Fibroblast of mammary gland (primary cell): Measurements from ENCODE around the gene BMX.

Experiments used
- DNase-seq: peaks from one replicate; pipeline ENCODE4 v3.0.0-alpha.2; 2010; ENCODE audit warnings: low read depth
- H3K4me3 ChIP-seq: 2 replicates; pipeline ENCODE4 v1.5.1; 2011; ENCODE audit warnings: low read depth, mild to moderate bottlenecking, low read length, moderate library complexity; ENCODE audit not compliant: control insufficient read depth
- TF ChIP-seq, protein P1 (sequence below): conservative IDR thresholded peaks from 2 replicates; pipeline ENCODE4 v1.5.1; 2011; ENCODE audit warnings: low read depth, low read length, inconsistent platforms; ENCODE audit not compliant: control insufficient read depth, insufficient read depth

BMX gene

DNA sequence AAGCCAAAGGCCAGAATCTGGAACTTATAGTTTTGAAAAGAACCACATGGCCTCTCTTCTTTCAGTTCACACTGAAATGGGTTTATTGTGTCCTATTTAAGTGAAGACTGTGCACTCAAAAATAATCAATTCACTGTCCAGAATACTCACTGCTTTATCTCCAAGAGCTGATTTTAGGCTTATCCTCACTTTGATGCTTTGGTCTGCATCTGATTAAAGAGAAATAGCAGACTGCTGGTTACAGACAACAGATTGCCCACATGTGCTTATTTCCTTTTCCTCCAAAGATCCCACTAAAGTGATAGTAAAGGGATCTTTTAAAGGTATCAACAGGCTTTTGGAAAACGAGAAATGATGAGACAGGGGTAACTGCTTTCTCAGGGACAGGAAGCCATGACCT lies 69.5 kb downstream of the BMX start:
- TF ChIP-seq, protein P1, sequence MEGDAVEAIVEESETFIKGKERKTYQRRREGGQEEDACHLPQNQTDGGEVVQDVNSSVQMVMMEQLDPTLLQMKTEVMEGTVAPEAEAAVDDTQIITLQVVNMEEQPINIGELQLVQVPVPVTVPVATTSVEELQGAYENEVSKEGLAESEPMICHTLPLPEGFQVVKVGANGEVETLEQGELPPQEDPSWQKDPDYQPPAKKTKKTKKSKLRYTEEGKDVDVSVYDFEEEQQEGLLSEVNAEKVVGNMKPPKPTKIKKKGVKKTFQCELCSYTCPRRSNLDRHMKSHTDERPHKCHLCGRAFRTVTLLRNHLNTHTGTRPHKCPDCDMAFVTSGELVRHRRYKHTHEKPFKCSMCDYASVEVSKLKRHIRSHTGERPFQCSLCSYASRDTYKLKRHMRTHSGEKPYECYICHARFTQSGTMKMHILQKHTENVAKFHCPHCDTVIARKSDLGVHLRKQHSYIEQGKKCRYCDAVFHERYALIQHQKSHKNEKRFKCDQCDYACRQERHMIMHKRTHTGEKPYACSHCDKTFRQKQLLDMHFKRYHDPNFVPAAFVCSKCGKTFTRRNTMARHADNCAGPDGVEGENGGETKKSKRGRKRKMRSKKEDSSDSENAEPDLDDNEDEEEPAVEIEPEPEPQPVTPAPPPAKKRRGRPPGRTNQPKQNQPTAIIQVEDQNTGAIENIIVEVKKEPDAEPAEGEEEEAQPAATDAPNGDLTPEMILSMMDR = no peak
- DNase-seq = no peak
- H3K4me3 ChIP-seq = no peak overlapping the region

DNA sequence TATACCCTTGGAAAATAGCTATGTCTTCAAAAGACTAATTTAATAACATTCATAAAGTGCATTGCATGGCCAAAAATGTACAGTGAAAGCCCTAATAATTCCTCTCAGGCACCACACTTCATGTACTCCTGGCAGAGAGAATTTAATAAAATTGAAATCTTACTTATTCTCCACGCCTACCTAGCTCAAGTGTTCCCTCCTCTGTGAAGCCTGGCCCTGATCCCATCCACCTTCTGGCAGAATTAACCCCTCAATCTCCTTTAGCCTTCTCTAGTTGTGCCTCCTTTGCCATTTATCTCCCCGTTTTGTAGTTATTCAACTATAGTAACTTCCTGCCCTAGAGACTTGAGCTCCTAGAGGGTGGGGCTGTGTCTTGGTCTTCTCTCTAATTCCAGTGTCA lies 73.4 kb downstream of the BMX start:
- H3K4me3 ChIP-seq = no peak overlapping the region
- DNase-seq = no peak

DNA sequence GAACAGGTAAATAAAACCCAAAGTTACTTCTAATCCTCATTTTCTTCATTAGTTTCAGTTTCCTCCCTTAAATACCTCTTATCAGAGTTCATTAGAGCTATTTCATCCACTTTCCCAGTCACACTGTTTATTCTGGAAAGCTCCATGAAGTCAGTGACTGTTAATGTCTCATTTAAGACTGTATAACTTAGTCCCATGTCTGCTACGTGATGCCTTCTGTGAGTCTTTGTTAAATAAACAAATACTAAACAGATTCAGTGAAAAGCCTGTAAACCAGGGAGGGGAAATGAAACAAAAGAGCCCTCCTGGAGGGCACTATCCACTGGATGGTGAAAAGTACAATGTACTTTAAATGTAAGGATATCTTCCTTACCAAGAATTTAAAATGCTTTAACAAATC lies 75.4 kb downstream of the BMX start:
- TF ChIP-seq, protein P1 = no peak
- H3K4me3 ChIP-seq = no peak overlapping the region
- no peak for DNase-seq

More for the DNA sequence above, 73.4 kb downstream of the BMX start:
- TF ChIP-seq, protein P1 = no peak

DNA sequence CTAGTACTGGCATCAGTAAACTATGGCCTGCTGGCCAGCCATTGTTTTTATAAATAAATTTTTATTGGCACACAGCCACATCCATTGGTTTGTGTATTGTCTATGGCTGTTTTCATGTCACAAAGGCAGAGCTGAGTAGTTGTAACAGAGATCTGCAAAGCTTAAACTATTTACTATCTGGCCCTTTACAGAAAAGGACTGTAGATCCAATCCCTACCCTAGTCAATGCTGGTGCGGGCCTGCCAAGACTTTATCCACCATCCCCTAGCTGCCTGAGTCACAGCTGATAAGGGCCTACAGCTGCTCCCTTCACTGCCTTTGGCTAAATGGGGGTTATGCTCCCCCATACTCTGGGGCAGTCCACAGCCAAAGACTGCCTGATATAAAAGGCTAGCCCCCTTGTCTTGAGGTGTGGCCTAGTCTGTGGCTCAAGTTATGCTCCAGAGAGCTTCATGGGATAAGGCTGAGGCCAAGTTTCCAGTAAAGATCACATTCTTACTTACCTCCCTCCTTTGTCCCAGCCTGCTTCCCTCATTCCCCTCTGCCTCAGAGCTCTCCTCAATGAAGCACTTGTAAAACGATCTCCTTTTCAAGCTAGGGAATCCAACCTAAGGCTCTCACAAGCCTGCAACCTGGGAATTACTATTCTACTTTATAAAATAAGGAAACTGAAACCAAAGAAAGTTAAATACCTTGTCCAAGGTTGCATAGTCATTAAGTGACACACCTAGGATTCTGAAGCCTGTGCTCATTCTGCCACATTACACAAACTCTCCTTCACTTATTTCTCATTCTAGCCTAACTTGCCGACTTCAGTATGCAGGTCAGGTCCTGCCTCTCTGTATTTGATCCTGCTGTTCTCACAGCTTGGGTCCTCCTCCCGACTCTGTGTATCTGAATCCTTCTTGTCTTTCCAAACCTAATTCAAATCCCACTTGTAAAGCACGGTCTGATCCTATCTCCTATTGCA lies 79.5 kb downstream of the BMX start:
- no peak overlapping the region for H3K4me3 ChIP-seq
- DNase-seq = no peak
- TF ChIP-seq, protein P1 = no peak

DNA sequence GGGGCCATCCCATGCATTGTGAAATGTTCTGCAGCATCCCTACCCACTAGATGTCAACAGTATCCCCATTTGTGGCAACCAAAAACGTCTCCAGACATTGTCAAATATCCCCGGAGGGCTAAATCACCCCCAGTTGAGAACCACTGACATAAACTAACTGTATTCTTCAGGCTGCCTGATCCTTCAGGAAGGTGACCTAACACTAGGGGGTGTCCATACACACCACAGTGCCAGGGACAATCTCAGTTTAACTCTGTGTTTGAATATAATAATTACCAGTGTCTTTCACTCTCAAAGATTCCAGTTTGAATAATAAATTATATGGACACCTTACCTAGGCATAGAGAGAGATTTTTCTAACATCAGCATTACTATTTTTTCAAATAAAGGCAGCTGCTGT lies 93.8 kb downstream of the BMX start:
- TF ChIP-seq, protein P1 = peak; percentile 28
- DNase-seq = no peak
- H3K4me3 ChIP-seq = no peak overlapping the region

DNA sequence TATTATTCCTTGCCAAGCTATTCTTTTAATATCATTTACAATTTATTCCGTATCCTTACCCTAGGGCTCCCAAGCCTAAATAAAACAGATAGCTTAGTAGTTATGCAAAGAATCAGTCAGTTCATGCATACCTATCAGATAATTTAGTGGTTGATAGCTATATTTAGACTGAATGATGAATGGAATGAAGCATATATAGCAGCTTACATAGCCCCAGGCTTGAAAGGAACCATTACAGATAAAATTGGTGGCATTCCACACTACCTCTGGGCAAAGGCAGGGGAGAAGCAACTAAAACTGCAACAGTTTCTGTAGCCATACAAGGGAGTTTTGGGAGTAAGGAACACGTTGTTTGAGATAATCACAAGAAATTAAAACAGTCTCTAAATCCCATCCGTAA lies 97.4 kb downstream of the BMX start:
- TF ChIP-seq, protein P1 = no peak
- DNase-seq = no peak

DNA sequence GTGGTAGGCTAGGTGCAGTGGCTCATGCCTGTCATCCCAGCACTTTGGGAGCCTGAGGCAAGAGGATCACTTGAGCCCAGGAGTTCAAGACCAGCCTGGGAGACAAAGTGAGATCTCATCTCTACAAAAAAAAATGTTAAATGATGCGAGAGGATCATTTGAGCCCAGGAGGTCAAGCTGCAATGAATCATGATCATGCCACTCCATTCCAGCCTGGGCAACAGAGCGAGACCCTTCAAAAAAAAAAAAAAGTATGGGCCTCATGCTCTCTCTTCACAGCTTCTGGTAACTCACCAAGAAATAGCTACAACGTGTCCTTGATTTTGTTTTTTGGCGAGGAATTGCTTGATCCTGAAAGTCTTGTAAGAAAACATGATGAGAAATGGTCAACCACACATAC lies 98.9 kb downstream of the BMX start:
- H3K4me3 ChIP-seq = no peak overlapping the region
- no peak for DNase-seq
- TF ChIP-seq, protein P1 = no peak

More for the DNA sequence above, 97.4 kb downstream of the BMX start:
- no peak overlapping the region for H3K4me3 ChIP-seq
